OCI-LY3 (cell line): ENCODE measurements around the gene POLK.

Experiments
- CTCF ChIP-seq: fragments of 200-600, 300-600 bp; sonication (generic); IDR thresholded peaks from 2 replicates; pipeline ENCODE4 v1.5.1; 2014; ENCODE audit warnings: antibody characterized with exemption, low read length, low read depth
- EZH2phosphoT487 ChIP-seq: fragments of 200-600 bp; shearing (Covaris generic); IDR thresholded peaks from 2 replicates; pipeline ENCODE4 v1.6.1; 2018; ENCODE audit warnings: antibody characterized with exemption, mixed run types, low read depth

GRCh38 chr5:75614176-75614575 is 102.5 kb downstream of the POLK start:
- TF ChIP-seq CTCF (no peak), EZH2phosphoT487 (no peak)
